Measurements from ENCODE around the gene CIP2A. TPM values are rescaled to one million over a fixed set of nuclear protein-coding genes. Genes with fewer than 3 reads are reported as not detected.
A peak's percentile ranks its signal among the peaks of the same experiment; 100 is the strongest.

CIP2A gene
- total and polyA plus RNA-seq, 2 of the 13 experiments (the other 11 are each of a cell fraction or from before 2014, with no cell fraction given): 7.8 to 36.9 TPM

- peak; percentile 16; the same call in 1 of the 2 replicates for TF ChIP-seq FOSL2 (CRISPR knock-in tag; IDR thresholded peaks at IDR 0.05)
- no peak; the same call in 1 of the 2 replicates for TF ChIP-seq ATF1 (CRISPR knock-in tag; IDR thresholded peaks at IDR 0.05)
- TF ChIP-seq, protein P1, sequence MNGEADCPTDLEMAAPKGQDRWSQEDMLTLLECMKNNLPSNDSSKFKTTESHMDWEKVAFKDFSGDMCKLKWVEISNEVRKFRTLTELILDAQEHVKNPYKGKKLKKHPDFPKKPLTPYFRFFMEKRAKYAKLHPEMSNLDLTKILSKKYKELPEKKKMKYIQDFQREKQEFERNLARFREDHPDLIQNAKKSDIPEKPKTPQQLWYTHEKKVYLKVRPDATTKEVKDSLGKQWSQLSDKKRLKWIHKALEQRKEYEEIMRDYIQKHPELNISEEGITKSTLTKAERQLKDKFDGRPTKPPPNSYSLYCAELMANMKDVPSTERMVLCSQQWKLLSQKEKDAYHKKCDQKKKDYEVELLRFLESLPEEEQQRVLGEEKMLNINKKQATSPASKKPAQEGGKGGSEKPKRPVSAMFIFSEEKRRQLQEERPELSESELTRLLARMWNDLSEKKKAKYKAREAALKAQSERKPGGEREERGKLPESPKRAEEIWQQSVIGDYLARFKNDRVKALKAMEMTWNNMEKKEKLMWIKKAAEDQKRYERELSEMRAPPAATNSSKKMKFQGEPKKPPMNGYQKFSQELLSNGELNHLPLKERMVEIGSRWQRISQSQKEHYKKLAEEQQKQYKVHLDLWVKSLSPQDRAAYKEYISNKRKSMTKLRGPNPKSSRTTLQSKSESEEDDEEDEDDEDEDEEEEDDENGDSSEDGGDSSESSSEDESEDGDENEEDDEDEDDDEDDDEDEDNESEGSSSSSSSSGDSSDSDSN (CRISPR knock-in tag; IDR thresholded peaks at IDR 0.05): peak; percentile 67; the same call in 1 of the 2 replicates
- TF ChIP-seq ZSCAN30 (CRISPR knock-in tag; IDR thresholded peaks at IDR 0.05): no peak
- TF ChIP-seq ZBTB7B (CRISPR knock-in tag; IDR thresholded peaks at IDR 0.05): peak; percentile 97
- 0 out of 2 replicates have a peak, but pooled peaks have one; percentile 17 for TF ChIP-seq NFIC (IDR thresholded peaks at IDR 0.05; ENCODE audit: low read length)
- TF ChIP-seq, protein P2, sequence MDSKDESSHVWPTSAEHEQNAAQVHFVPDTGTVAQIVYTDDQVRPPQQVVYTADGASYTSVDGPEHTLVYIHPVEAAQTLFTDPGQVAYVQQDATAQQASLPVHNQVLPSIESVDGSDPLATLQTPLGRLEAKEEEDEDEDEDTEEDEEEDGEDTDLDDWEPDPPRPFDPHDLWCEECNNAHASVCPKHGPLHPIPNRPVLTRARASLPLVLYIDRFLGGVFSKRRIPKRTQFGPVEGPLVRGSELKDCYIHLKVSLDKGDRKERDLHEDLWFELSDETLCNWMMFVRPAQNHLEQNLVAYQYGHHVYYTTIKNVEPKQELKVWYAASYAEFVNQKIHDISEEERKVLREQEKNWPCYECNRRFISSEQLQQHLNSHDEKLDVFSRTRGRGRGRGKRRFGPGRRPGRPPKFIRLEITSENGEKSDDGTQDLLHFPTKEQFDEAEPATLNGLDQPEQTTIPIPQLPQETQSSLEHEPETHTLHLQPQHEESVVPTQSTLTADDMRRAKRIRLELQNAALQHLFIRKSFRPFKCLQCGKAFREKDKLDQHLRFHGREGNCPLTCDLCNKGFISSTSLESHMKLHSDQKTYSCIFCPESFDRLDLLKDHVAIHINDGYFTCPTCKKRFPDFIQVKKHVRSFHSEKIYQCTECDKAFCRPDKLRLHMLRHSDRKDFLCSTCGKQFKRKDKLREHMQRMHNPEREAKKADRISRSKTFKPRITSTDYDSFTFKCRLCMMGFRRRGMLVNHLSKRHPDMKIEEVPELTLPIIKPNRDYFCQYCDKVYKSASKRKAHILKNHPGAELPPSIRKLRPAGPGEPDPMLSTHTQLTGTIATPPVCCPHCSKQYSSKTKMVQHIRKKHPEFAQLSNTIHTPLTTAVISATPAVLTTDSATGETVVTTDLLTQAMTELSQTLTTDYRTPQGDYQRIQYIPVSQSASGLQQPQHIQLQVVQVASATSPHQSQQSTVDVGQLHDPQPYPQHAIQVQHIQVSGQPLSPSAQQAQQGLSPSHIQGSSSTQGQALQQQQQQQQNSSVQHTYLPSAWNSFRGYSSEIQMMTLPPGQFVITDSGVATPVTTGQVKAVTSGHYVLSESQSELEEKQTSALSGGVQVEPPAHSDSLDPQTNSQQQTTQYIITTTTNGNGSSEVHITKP (CRISPR knock-in tag; IDR thresholded peaks at IDR 0.05; ENCODE audit: low read depth): peak; percentile 90; the same call in 1 of the 2 replicates
- peak; percentile 78 for TF ChIP-seq PPARG (CRISPR knock-in tag; conservative IDR thresholded peaks at IDR 0.05)
- no peak for TF ChIP-seq SMC3 (IDR thresholded peaks at IDR 0.05; ENCODE audit: low read length)
- TF ChIP-seq SRSF9 (IDR thresholded peaks at IDR 0.05; ENCODE audit: borderline replicate concordance, insufficient read depth, low read depth, low read length, poor library complexity, severe bottlenecking): no peak
- no peak for TF ChIP-seq CAMTA2 (CRISPR knock-in tag; IDR thresholded peaks at IDR 0.05; ENCODE audit: borderline replicate concordance)
- TF ChIP-seq POLR2A (IDR thresholded peaks at IDR 0.05; ENCODE audit: insufficient read depth in 1 of 2, low read depth in 2 of 2, low read length in 2 of 2): peak; percentile 96 to 98
- TF ChIP-seq LRRFIP1 (CRISPR knock-in tag; conservative IDR thresholded peaks at IDR 0.05): no peak
- TF ChIP-seq, protein P3, sequence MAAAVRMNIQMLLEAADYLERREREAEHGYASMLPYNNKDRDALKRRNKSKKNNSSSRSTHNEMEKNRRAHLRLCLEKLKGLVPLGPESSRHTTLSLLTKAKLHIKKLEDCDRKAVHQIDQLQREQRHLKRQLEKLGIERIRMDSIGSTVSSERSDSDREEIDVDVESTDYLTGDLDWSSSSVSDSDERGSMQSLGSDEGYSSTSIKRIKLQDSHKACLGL (CRISPR knock-in tag; IDR thresholded peaks at IDR 0.05): peak; percentile 97; the same call in 1 of the 2 replicates
- peak; percentile 50; the same call in 1 of the 2 replicates for TF ChIP-seq ELF3 (CRISPR knock-in tag; IDR thresholded peaks at IDR 0.05)
- 0 out of 2 replicates have a peak, but pooled peaks have one; percentile 56 for TF ChIP-seq STAT6 (CRISPR knock-in tag; IDR thresholded peaks at IDR 0.05; ENCODE audit: borderline replicate concordance)
These were observed at the start of gene CIP2A, which contains the start of gene DZIP3 (continued) for GRCh38 chr3:108589081-108589997.
